K562 (cell line): ENCODE measurements around the gene CCNDBP1. TPM values are rescaled to one million over a fixed set of nuclear protein-coding genes. Genes with fewer than 3 reads are reported as not detected.
A peak's percentile ranks its signal among the peaks of the same experiment; 100 is the strongest.

Source experiments
- ASH1L ChIP-seq: fragments of 450-650 bp; IDR thresholded peaks from 2 replicates; pipeline ENCODE4 v1.6.1; 2018; ENCODE audit warnings: borderline replicate concordance, mild to moderate bottlenecking, low read depth; ENCODE audit not compliant: partially characterized antibody
- CBFA2T2 ChIP-seq: fragments of 450-650 bp; conservative IDR thresholded peaks from 2 replicates; pipeline ENCODE4 v1.6.1; 2017; ENCODE audit warnings: mild to moderate bottlenecking
- CBX3 ChIP-seq, 2 experiments: IDR thresholded peaks; 1 replicate in 1 of 2; 2 replicates in 1 of 2; pipeline ENCODE4 v1.6.1; 2012; ENCODE audit warnings: inconsistent platforms in 2 of 2, low read length in 2 of 2, borderline replicate concordance in 1 of 2, control low read depth in 1 of 2
- FIP1L1 ChIP-seq: fragments of 200-400 bp; formaldehyde crosslinking; IDR thresholded peaks from 2 replicates; pipeline ENCODE4 v1.6.1; 2018; ENCODE audit warnings: mild to moderate bottlenecking, low read depth, low read length; ENCODE audit not compliant: poor library complexity, severe bottlenecking
- FOS ChIP-seq: IDR thresholded peaks from 3 replicates; pipeline ENCODE4 v1.6.1; 2011; ENCODE audit not compliant: insufficient read length; ENCODE audit errors: extremely low read depth
- JUND ChIP-seq, 2 experiments: IDR thresholded peaks; 2 replicates in 1 of 2; 3 replicates in 1 of 2; pipeline ENCODE4 v1.6.1; 2011; ENCODE audit warnings: borderline replicate concordance in 2 of 2, low read depth in 2 of 2, low read length in 2 of 2, improper control_type of control experiment in 1 of 2, missing biosample characterization in 1 of 2, missing genetic modification characterization in 1 of 2, missing genetic modification reagents in 1 of 2
- KDM1A ChIP-seq, 2 experiments: fragments of 450-650 bp; IDR thresholded peaks; 2 replicates each; pipeline ENCODE4 v1.6.1; 2016; ENCODE audit warnings: mild to moderate bottlenecking in 2 of 2
- MAZ ChIP-seq, 2 experiments: fragments of 450-650 bp in 1 of 2; sonication (generic) in 1 of 2; formaldehyde crosslinking; IDR thresholded peaks in 1 of 2; conservative IDR thresholded peaks in 1 of 2; 2 replicates each; pipeline versions ENCODE4 v1.4.0 to v1.5.0; 2020; ENCODE audit warnings: mild to moderate bottlenecking in 1 of 2, missing genetic modification reagents in 1 of 2
- MTA1 ChIP-seq: fragments of 450-650 bp; IDR thresholded peaks from 2 replicates; pipeline ENCODE4 v1.6.1; 2017; ENCODE audit warnings: borderline replicate concordance
- NRF1 ChIP-seq, 2 experiments: fragments of 450-650 bp; IDR thresholded peaks in 1 of 2; conservative IDR thresholded peaks in 1 of 2; 2 replicates each; pipeline ENCODE4 v1.6.1; 2014; ENCODE audit warnings: mild to moderate bottlenecking in 2 of 2
- SOX6 ChIP-seq: fragments of 450-650 bp; IDR thresholded peaks from 2 replicates; pipeline ENCODE4 v1.6.1; 2014; ENCODE audit warnings: mild to moderate bottlenecking
- STAT5A ChIP-seq: IDR thresholded peaks from 2 replicates; pipeline ENCODE4 v1.6.1; 2012; ENCODE audit warnings: low read length, inconsistent platforms, borderline replicate concordance
- TBP ChIP-seq: optimal IDR thresholded peaks from 2 replicates; pipeline ENCODE3; 2011; ENCODE audit warnings: low read depth, low read length, improper control_type of control experiment
- ZC3H8 ChIP-seq: fragments of 450-650 bp; IDR thresholded peaks from 2 replicates; pipeline ENCODE4 v1.6.1; 2017
- ZNF134 ChIP-seq: fragments of 250-450 bp; sonication (Bioruptor Pico); conservative IDR thresholded peaks from 2 replicates; pipeline ENCODE4 v1.4.0; 2020
- ZNF436 ChIP-seq: fragments of 250-450, 450-650 bp; sonication (Bioruptor Pico); formaldehyde crosslinking; IDR thresholded peaks from 2 replicates; pipeline ENCODE4 v1.7.0; 2020; ENCODE audit warnings: mild to moderate bottlenecking
- ZNF79 ChIP-seq: fragments of 250-450 bp; sonication (Bioruptor Pico); IDR thresholded peaks from 2 replicates; pipeline ENCODE4 v1.4.0; 2020; ENCODE audit warnings: low read depth, mild to moderate bottlenecking, moderate library complexity
- ZZZ3 ChIP-seq: fragments of 450-650 bp; IDR thresholded peaks from 2 replicates; pipeline ENCODE4 v1.6.1; 2016; ENCODE audit warnings: antibody characterized with exemption, mild to moderate bottlenecking, moderate library complexity
- polyA plus RNA-seq, 8 experiments: library from polyadenylated mRNA; depleted of rRNA in 4 of 8; stranded (reverse) in 5 of 8; unstranded in 3 of 8; fragments of >200 nt; fragmentation: Nextera tagmentation in 2 of 8; fragmentation: Illumina TruSeq in 1 of 8; extraction: Ambion mirVana in 2 of 8; extraction: Trizol in 1 of 8; gene quantifications; 2 replicates each; pipeline versions ENCODE4 v1.2.1 to v1.2.3, GENCODE V29; 2011 to 2014; ENCODE audit warnings: inconsistent platforms in 1 of 8, missing spikeins in 1 of 8
- total RNA-seq, 7 experiments: library from RNA; depleted of rRNA in 6 of 7; stranded (reverse); fragments of >200 nt in 6 of 7; fragmentation: Illumina TruSeq in 2 of 7; extraction: Trizol in 2 of 7; gene quantifications; 2 replicates each; pipeline versions ENCODE4 v1.2.1 to v1.2.3, GENCODE V29; 2011 to 2021; ENCODE audit warnings: low replicate concordance in 1 of 7
- TF ChIP-seq, protein P1 (sequence below): fragments of 450-650 bp; IDR thresholded peaks from 2 replicates; pipeline ENCODE4 v1.6.1; 2017; ENCODE audit warnings: antibody characterized with exemption, mild to moderate bottlenecking
- TF ChIP-seq, protein P2 (sequence below): sonication (generic); formaldehyde crosslinking; IDR thresholded peaks from 2 replicates; pipeline ENCODE4 v1.8.0; 2022; ENCODE audit warnings: mild to moderate bottlenecking, missing genetic modification reagents
- TF ChIP-seq, protein P3 (sequence below): sonication (generic); formaldehyde crosslinking; IDR thresholded peaks from 2 replicates; pipeline ENCODE4 v1.8.1; 2023; ENCODE audit warnings: mild to moderate bottlenecking, missing genetic modification reagents

The CCNDBP1 gene
- total and polyA plus RNA-seq, 9 of the 15 experiments (the other 6 are each of a cell fraction or from before 2014, with no cell fraction given): 37.0 to 111 (median 55.5) TPM

DNA sequence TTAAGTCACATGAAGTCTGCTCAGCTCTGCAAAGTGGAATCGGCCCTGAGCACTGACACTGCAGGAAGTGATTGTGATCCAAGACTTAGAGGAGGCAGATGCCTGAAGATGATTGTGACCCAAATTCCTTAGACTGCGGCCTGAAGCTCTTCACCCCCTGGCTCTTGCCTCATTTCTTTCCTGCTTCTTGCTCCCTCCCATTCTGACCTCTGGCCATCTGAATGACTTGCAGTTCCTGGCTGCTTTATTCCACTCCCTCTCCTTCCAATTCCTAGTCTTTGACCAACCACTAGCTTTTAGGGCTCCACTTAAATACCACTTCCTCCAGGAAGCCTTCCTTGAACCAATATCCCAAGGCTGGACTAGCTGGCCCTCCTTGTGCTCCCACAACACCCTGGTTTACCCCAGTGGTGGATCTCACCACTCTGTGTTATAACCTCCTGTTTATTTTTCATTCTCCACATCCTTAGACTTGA lies 45.5 kb downstream of the CCNDBP1 start (continued):
- TF ChIP-seq ZZZ3: no peak
- TF ChIP-seq FOS: no peak
- TF ChIP-seq JUND (IDR thresholded peaks at IDR 0.05; ENCODE audit: borderline replicate concordance, low read depth, low read length): peak; percentile 40; the same call in 1 of the 2 replicates
- TF ChIP-seq JUND (tag; IDR thresholded peaks at IDR 0.05; ENCODE audit: borderline replicate concordance, low read depth, low read length): peak; percentile 56; the same call in 1 of the 3 replicates
- TF ChIP-seq, protein P1, sequence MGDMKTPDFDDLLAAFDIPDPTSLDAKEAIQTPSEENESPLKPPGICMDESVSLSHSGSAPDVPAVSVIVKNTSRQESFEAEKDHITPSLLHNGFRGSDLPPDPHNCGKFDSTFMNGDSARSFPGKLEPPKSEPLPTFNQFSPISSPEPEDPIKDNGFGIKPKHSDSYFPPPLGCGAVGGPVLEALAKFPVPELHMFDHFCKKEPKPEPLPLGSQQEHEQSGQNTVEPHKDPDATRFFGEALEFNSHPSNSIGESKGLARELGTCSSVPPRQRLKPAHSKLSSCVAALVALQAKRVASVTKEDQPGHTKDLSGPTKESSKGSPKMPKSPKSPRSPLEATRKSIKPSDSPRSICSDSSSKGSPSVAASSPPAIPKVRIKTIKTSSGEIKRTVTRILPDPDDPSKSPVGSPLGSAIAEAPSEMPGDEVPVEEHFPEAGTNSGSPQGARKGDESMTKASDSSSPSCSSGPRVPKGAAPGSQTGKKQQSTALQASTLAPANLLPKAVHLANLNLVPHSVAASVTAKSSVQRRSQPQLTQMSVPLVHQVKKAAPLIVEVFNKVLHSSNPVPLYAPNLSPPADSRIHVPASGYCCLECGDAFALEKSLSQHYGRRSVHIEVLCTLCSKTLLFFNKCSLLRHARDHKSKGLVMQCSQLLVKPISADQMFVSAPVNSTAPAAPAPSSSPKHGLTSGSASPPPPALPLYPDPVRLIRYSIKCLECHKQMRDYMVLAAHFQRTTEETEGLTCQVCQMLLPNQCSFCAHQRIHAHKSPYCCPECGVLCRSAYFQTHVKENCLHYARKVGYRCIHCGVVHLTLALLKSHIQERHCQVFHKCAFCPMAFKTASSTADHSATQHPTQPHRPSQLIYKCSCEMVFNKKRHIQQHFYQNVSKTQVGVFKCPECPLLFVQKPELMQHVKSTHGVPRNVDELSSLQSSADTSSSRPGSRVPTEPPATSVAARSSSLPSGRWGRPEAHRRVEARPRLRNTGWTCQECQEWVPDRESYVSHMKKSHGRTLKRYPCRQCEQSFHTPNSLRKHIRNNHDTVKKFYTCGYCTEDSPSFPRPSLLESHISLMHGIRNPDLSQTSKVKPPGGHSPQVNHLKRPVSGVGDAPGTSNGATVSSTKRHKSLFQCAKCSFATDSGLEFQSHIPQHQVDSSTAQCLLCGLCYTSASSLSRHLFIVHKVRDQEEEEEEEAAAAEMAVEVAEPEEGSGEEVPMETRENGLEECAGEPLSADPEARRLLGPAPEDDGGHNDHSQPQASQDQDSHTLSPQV: peak; percentile 78
- no peak for TF ChIP-seq ZNF134 (CRISPR knock-in tag)
- TF ChIP-seq FIP1L1: no peak
- TF ChIP-seq, protein P2, sequence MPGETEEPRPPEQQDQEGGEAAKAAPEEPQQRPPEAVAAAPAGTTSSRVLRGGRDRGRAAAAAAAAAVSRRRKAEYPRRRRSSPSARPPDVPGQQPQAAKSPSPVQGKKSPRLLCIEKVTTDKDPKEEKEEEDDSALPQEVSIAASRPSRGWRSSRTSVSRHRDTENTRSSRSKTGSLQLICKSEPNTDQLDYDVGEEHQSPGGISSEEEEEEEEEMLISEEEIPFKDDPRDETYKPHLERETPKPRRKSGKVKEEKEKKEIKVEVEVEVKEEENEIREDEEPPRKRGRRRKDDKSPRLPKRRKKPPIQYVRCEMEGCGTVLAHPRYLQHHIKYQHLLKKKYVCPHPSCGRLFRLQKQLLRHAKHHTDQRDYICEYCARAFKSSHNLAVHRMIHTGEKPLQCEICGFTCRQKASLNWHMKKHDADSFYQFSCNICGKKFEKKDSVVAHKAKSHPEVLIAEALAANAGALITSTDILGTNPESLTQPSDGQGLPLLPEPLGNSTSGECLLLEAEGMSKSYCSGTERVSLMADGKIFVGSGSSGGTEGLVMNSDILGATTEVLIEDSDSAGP: no peak
- peak; percentile 83 to 86 for TF ChIP-seq KDM1A (IDR thresholded peaks at IDR 0.05)
- TF ChIP-seq TBP: no peak
- TF ChIP-seq SOX6: peak; percentile 68
- no peak for TF ChIP-seq ZC3H8
- no peak for TF ChIP-seq ASH1L
- TF ChIP-seq, protein P3, sequence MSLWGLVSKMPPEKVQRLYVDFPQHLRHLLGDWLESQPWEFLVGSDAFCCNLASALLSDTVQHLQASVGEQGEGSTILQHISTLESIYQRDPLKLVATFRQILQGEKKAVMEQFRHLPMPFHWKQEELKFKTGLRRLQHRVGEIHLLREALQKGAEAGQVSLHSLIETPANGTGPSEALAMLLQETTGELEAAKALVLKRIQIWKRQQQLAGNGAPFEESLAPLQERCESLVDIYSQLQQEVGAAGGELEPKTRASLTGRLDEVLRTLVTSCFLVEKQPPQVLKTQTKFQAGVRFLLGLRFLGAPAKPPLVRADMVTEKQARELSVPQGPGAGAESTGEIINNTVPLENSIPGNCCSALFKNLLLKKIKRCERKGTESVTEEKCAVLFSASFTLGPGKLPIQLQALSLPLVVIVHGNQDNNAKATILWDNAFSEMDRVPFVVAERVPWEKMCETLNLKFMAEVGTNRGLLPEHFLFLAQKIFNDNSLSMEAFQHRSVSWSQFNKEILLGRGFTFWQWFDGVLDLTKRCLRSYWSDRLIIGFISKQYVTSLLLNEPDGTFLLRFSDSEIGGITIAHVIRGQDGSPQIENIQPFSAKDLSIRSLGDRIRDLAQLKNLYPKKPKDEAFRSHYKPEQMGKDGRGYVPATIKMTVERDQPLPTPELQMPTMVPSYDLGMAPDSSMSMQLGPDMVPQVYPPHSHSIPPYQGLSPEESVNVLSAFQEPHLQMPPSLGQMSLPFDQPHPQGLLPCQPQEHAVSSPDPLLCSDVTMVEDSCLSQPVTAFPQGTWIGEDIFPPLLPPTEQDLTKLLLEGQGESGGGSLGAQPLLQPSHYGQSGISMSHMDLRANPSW (CRISPR knock-in tag): no peak; the same call in 1 of the 2 replicates
- no peak for TF ChIP-seq ZNF79 (CRISPR knock-in tag)
- peak; percentile 54; the same call in 1 of the 2 replicates for TF ChIP-seq STAT5A
- TF ChIP-seq NRF1 (conservative IDR thresholded peaks at IDR 0.05 in 1 of 2, IDR thresholded peaks at IDR 0.05 in 1 of 2): peak; percentile 54 to 69; a peak in 3 of 4 replicates
- peak in 1 of 2 experiments; percentile 50; a peak in 1 of 3 replicates for TF ChIP-seq CBX3 (IDR thresholded peaks at IDR 0.05; ENCODE audit: borderline replicate concordance in 1 of 2, low read length in 2 of 2)
- TF ChIP-seq MTA1: no peak
- TF ChIP-seq ZNF436 (CRISPR knock-in tag): peak; percentile 88
- TF ChIP-seq CBFA2T2: peak; percentile 78
- peak in 1 of 2 experiments; percentile 50; a peak in 1 of 4 replicates for TF ChIP-seq MAZ (CRISPR knock-in tag; conservative IDR thresholded peaks at IDR 0.05 in 1 of 2, IDR thresholded peaks at IDR 0.05 in 1 of 2)
